K562 (cell line): ENCODE results near the gene ZBED4. TPM values are rescaled to one million over a fixed set of nuclear protein-coding genes. Genes with fewer than 3 reads are reported as not detected.

Experiments used
- ATAC-seq: fragments of 200-7000 bp; cut with Tn5 transposase; 3 replicates; pipeline ENCODE4 v1.9.1; 2020; ENCODE audit warnings: moderate library complexity
- BruUV-seq: library from RNA; stranded (reverse); fragments of 400-500 nt; replicated peaks from 2 replicates; lab custom pipeline; 2021; lab: Mats Ljungman, UMichigan
- CTCF ChIA-PET: fragments of 300-600 bp; formaldehyde crosslinking; extraction: SDS; loops from one replicate; lab custom pipeline; 2021; ENCODE audit warnings: low intra/inter-chr PET ratio; lab: Yijun Ruan, JAX
- POLR2A ChIA-PET: fragments of 300-600, 350-650 bp; sonication (Branson Sonifier 250); formaldehyde crosslinking; extraction: SDS; loops from one replicate; lab custom pipeline; 2021; ENCODE audit warnings: antibody characterized with exemption, inconsistent platforms; lab: Yijun Ruan, JAX
- DNase-seq, 4 experiments: peaks; one replicate each; pipeline versions ENCODE4 v3.0.0 to v3.0.0-alpha.2; 2011 to 2018; ENCODE audit warnings: low spot score in 3 of 4, mixed read lengths in 3 of 4; ENCODE audit errors: extremely low read depth in 1 of 4
- FAIRE-seq: peaks from 2 replicates; lab custom pipeline; 2011; peaks lifted over from hg19 to GRCh38; lab: Jason Lieb, UNC
- H2AFZ ChIP-seq: 2 replicates; pipeline ENCODE4 v1.6.0; 2011; ENCODE audit warnings: low read depth, low read length, control low read depth, inconsistent platforms
- H3K27ac ChIP-seq: fragments of 200-600 bp; 3 replicates; pipeline ENCODE4 v1.8.0; 2011; ENCODE audit warnings: low read depth, mild to moderate bottlenecking, control low read depth, inconsistent platforms, low read length, moderate library complexity, mixed read lengths; ENCODE audit errors: extremely low read depth
- H3K27me3 ChIP-seq, 2 experiments: fragments of 300-600 bp in 1 of 2; 2 replicates in 1 of 2; 3 replicates in 1 of 2; pipeline versions ENCODE4 v1.6.0 to v1.8.0; 2011; ENCODE audit warnings: inconsistent platforms in 2 of 2, low read length in 2 of 2, mild to moderate bottlenecking in 1 of 2, mixed read lengths in 1 of 2, moderate library complexity in 1 of 2; ENCODE audit not compliant: control insufficient read depth in 2 of 2, insufficient read depth in 2 of 2
- H3K36me3 ChIP-seq: fragments of 300-600 bp; 3 replicates; pipeline ENCODE4 v1.8.0; 2011; ENCODE audit warnings: mild to moderate bottlenecking, low read length, inconsistent platforms; ENCODE audit not compliant: control insufficient read depth, insufficient read depth
- H3K4me1 ChIP-seq, 2 experiments: fragments of 200-600 bp in 1 of 2; replicated peaks in 1 of 2; 2 replicates in 1 of 2; 3 replicates in 1 of 2; pipeline versions ENCODE4 v1.5.1 to v1.8.0; 2011; ENCODE audit warnings: inconsistent platforms in 2 of 2, low read length in 2 of 2, mild to moderate bottlenecking in 1 of 2, mixed read lengths in 1 of 2, moderate library complexity in 1 of 2; ENCODE audit not compliant: control insufficient read depth in 2 of 2, insufficient read depth in 2 of 2
- H3K4me2 ChIP-seq: 2 replicates; pipeline ENCODE4 v1.6.1; 2011; ENCODE audit warnings: low read length, control low read depth, inconsistent platforms, mixed read lengths; ENCODE audit not compliant: insufficient read depth
- H3K4me3 ChIP-seq: fragments of 200-600 bp; sonication (generic), shearing (Covaris generic); 2 replicates; pipeline ENCODE4 v1.5.1; 2016; ENCODE audit warnings: control low read depth, inconsistent platforms
- H3K79me2 ChIP-seq: fragments of 200-600 bp; 3 replicates; pipeline ENCODE4 v1.8.0; 2011; ENCODE audit warnings: low read length, inconsistent platforms; ENCODE audit not compliant: control insufficient read depth, insufficient read depth
- H3K9ac ChIP-seq, 2 experiments: 2 replicates each; pipeline versions ENCODE4 v1.6.0 to v1.6.1; 2011; ENCODE audit warnings: low read depth in 2 of 2, low read length in 2 of 2, control low read depth in 1 of 2, inconsistent platforms in 1 of 2, mild to moderate bottlenecking in 1 of 2, mixed read lengths in 1 of 2; ENCODE audit not compliant: insufficient read depth in 1 of 2
- H3K9me1 ChIP-seq: one replicate; pipeline ENCODE4 v1.6.0; 2011; ENCODE audit warnings: inconsistent platforms, mild to moderate bottlenecking, low read length, moderate library complexity; ENCODE audit not compliant: control insufficient read depth, insufficient read depth
- H3K9me3 ChIP-seq: replicated peaks from 2 replicates; pipeline ENCODE4 v1.5.1; 2011; ENCODE audit warnings: low read depth, low read length, inconsistent platforms; ENCODE audit not compliant: control insufficient read depth, insufficient read depth
- H4K20me1 ChIP-seq: replicated peaks from 2 replicates; pipeline ENCODE4 v1.6.1; 2011; ENCODE audit warnings: low read length, inconsistent platforms, mixed read lengths; ENCODE audit not compliant: control insufficient read depth, insufficient read depth
- HMBOX1 ChIP-seq: sonication (generic); IDR thresholded peaks from 2 replicates; pipeline ENCODE4 v1.6.1; 2016
- MAFF ChIP-seq: IDR thresholded peaks from 2 replicates; pipeline ENCODE4 v1.6.1; 2012; ENCODE audit warnings: low read length, improper control_type of control experiment
- NFE2 ChIP-seq: IDR thresholded peaks from 2 replicates; pipeline ENCODE4 v1.6.1; 2014; ENCODE audit warnings: antibody characterized with exemption, low read depth
- NRF1 ChIP-seq, 2 experiments: fragments of 450-650 bp; IDR thresholded peaks in 1 of 2; conservative IDR thresholded peaks in 1 of 2; 2 replicates each; pipeline ENCODE4 v1.6.1; 2014; ENCODE audit warnings: mild to moderate bottlenecking in 2 of 2
- PATZ1 ChIP-seq: fragments of 250-450 bp; sonication (Bioruptor Pico); IDR thresholded peaks from 2 replicates; pipeline ENCODE4 v1.5.0; 2020; ENCODE audit warnings: mild to moderate bottlenecking, borderline replicate concordance
- PTBP1 ChIP-seq: fragments of 200-400 bp; formaldehyde crosslinking; IDR thresholded peaks from 2 replicates; pipeline ENCODE4 v1.6.1; 2017; ENCODE audit warnings: low read depth, low read length
- SNRNP70 ChIP-seq: fragments of 200-400 bp; formaldehyde crosslinking; optimal IDR thresholded peaks from 2 replicates; pipeline ENCODE3; 2017; ENCODE audit warnings: low read depth, low read length
- TEAD2 ChIP-seq: fragments of 450-650 bp; IDR thresholded peaks from 2 replicates; pipeline ENCODE4 v1.6.1; 2016; ENCODE audit warnings: missing genetic modification characterization, control low read depth, missing compliant biosample characterization
- ZNF146 ChIP-seq: IDR thresholded peaks from one replicate; pipeline ENCODE4 v1.6.1; 2018; ENCODE audit warnings: missing compliant biosample characterization; ENCODE audit not compliant: unreplicated experiment
- ZNF253 ChIP-seq: fragments of 250-450 bp; sonication (Bioruptor Pico); conservative IDR thresholded peaks from 2 replicates; pipeline ENCODE4 v1.6.1; 2021; ENCODE audit warnings: mild to moderate bottlenecking
- WGBS: fragments of 100-300 bp; shearing (Covaris generic); methylation state at CpG from one replicate; pipeline ENCODE4 v1.1.6; 2016; ENCODE audit warnings: low coverage, mixed read lengths; ENCODE audit not compliant: insufficient coverage; ENCODE audit errors: missing lambda C conversion rate; 5-methylcytosine and 5-hydroxymethylcytosine counted together
- in situ Hi-C: fragments of 300-500 bp; cut with MboI; formaldehyde crosslinking; loops from 4 replicates; pipeline ENCODE4 v1.15.0; 2018; ENCODE audit warnings: inconsistent platforms, mixed read lengths
- intact Hi-C: fragments of 100-400 bp; cut with micrococcal nuclease; formaldehyde crosslinking; loops from 2 replicates; pipeline ENCODE4 v1.14.2; 2022
- polyA plus RNA-seq, 8 experiments: library from polyadenylated mRNA; depleted of rRNA in 4 of 8; stranded (reverse) in 5 of 8; unstranded in 3 of 8; fragments of >200 nt; fragmentation: Nextera tagmentation in 2 of 8; fragmentation: Illumina TruSeq in 1 of 8; extraction: Ambion mirVana in 2 of 8; extraction: Trizol in 1 of 8; gene quantifications; 2 replicates each; pipeline versions ENCODE4 v1.2.1 to v1.2.3, GENCODE V29; 2011 to 2014; ENCODE audit warnings: inconsistent platforms in 1 of 8, missing spikeins in 1 of 8
- total RNA-seq, 7 experiments: library from RNA; depleted of rRNA in 6 of 7; stranded (reverse); fragments of >200 nt in 6 of 7; fragmentation: Illumina TruSeq in 2 of 7; extraction: Trizol in 2 of 7; gene quantifications; 2 replicates each; pipeline versions ENCODE4 v1.2.1 to v1.2.3, GENCODE V29; 2011 to 2021; ENCODE audit warnings: low replicate concordance in 1 of 7

Gene ZBED4
- total and polyA plus RNA-seq, 9 of the 15 experiments (the other 6 are each of a cell fraction or from before 2014, with no cell fraction given), result 1.5 to 16.8 (median 7.4) TPM

- ATAC-seq, result no peak
- no peaks in the 10 kb centered on the region for H3K9me3 ChIP-seq
- POLR2A ChIA-PET, result interaction anchor here (0.6 to 1.0 kb wide), 3 partner anchors 19 to 167 kb away, joined by 3 read pairs; partner anchors contain the start of gene IL17REL
Measured at GRCh38 chr22:49845241-49845640, 8.4 kb upstream of the ZBED4 start.

More at GRCh38 chr22:49845241-49845640, 8.4 kb upstream of the ZBED4 start:
- WGBS, result 18% methylated on average over 14 of the region's 16 CpGs
- Histone ChIP-seq H2AFZ (no peak overlapping the region), H4K20me1 (no peaks in the 10 kb centered on the region), H3K4me1 (peaks cover 0 to 24% of the 10 kb centered on the region in 2 experiments; a peak in 2 of 5 replicates), H3K9me1 (no peaks in the 10 kb centered on the region), H3K79me2 (no peaks in the 10 kb centered on the region), H3K27me3 (peaks cover 28 to 32% of the 10 kb centered on the region in 2 experiments), H3K36me3 (no peaks in the 10 kb centered on the region), H3K27ac (no peak overlapping the region), H3K9ac (no peak overlapping the region), H3K4me3 (no peak overlapping the region)
- no TSS peak for BruUV-seq
- DNase-seq (no peak), FAIRE-seq (no peak)
- intact Hi-C loops (no loop called here), in situ Hi-C loops (no loop called here)
- CTCF ChIA-PET, result no interaction called here
- TF ChIP-seq ZNF146 (no peak), TEAD2 (tag) (no peak), NRF1 (conservative IDR thresholded peaks at IDR 0.05 in 1 of 2, IDR thresholded peaks at IDR 0.05 in 1 of 2) (no peak), HMBOX1 (no peak), SNRNP70 (no peak), MAFF (no peak), PATZ1 (CRISPR knock-in tag) (no peak), PTBP1 (no peak), ZNF253 (CRISPR knock-in tag) (no peak), NFE2 (no peak)
- TF ChIP-seq, all 486 proteins: peak for 0
- no peak overlapping the region for H3K4me2 ChIP-seq
